GM18505 (cell line): ENCODE results near the gene TFCP2L1.

ENCODE experiments used
- ATAC-seq: cut with Tn5 transposase; IDR thresholded peaks from one replicate; pipeline ENCODE4 v1.9.1; 2021; ENCODE audit not compliant: unreplicated experiment
- POLR2A ChIP-seq: IDR thresholded peaks from 4 replicates; pipeline ENCODE4 v1.6.1; 2011; ENCODE audit warnings: borderline replicate concordance; ENCODE audit not compliant: insufficient read depth, insufficient read length; ENCODE audit errors: extremely low read depth

The TFCP2L1 gene

DNA sequence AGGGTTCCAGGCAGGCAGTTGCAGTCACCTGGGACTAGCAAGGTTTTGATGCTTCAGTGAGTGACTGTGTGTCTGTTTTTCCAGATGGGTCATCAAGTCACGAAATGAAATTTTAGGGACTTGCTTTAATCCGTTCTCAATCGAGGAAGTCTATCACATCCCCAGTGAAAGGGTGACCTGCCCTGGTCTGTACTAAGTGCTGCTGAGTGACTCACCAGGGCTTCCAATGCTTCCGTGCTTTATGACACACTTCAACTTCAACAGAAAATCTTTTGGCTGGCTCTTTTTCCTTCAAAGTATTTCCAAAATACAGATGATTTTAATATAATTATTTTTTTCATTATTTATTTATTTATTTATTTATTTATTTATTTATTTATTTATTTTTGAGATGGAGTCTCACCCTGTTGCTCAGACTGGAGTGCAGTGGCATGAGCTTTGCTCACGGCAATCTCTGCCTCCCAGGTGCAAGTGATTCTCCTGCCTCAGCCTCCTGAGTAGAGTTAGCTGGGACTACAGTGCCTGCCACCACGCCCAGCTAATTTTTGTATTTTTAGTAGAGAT is 18.4 kb downstream of the TFCP2L1 start:
- ATAC-seq, result no peak
- TF ChIP-seq POLR2A, result no peak

- ATAC-seq, result no peak
- no peak for TF ChIP-seq POLR2A
Observed at GRCh38 chr2:121263996-121264715, 20.8 kb downstream of the TFCP2L1 start.

DNA sequence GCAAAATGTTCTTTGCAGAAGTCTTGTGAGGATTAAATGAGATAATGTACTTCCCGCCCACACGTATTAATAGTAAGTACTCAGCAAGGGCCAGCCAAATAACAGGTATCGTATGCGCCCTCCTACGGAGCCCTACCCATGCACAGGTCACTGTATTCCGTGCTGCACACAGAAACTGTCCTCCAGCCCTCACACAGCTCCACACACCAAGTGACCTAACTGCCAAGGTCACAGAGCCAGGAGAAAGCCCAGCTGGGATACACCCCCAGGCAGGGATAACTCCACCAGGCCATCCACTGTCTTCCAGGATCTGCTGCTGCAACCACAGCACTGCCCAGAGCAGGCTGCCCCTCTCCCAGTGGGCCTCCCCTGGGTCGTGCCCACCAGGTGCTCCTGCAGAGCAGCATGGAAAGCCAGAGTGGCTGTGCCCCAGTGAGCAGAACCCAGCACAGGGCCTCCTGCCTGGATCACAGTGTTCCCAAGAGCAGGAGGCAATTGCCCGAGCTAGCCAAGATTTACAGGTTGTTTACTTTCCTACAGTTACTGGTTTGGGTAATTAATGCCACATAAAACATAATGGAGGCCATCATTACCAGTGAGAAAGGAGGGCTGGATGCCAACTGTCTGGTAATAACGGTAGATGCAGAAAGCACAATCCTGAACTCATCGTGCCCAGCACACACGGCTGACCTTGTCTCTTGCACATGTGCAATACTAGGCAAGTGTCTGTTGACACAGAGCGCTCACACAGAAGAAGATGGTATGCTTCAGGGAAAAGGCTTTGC is 24.4 kb downstream of the TFCP2L1 start:
- no peak for ATAC-seq
- no peak for TF ChIP-seq POLR2A

DNA sequence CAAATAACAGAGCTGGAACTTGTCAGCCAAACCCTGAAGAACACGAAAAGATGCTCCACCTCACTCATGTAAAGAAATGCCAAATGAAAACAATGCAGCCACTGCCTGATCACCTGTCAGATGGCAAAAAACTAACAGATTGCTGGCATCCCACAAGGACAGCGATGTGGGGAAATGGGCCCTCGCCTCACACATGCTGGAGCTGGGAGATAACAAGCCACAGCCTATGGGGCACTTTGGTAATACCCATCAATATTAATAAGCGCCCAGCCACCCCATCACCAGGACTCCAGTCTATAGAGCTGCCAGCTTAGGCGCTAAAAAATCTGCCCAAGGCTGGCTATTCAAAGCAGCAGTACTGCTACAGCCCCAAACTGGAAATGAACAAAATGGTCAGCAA is 27.0 kb downstream of the TFCP2L1 start:
- no peak for ATAC-seq
- TF ChIP-seq POLR2A, result no peak

DNA sequence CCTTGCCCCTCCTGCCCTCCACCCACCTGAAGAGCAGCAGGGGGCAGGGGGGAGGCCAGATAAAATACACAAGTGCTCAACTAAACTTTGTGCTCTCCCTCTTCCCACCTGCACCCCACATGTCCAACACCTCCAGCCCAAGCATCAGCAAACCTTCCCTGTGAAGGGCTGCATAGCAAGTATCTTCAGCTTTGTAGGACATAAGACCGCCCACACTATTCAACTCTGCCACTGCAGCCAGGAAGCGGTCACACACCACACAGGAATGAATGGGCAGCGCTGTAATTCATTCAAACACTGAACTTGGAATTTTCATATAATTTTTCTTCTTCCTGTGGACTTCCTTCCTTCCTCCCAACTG is 27.5 kb downstream of the TFCP2L1 start:
- no peak for TF ChIP-seq POLR2A
- no peak for ATAC-seq

DNA sequence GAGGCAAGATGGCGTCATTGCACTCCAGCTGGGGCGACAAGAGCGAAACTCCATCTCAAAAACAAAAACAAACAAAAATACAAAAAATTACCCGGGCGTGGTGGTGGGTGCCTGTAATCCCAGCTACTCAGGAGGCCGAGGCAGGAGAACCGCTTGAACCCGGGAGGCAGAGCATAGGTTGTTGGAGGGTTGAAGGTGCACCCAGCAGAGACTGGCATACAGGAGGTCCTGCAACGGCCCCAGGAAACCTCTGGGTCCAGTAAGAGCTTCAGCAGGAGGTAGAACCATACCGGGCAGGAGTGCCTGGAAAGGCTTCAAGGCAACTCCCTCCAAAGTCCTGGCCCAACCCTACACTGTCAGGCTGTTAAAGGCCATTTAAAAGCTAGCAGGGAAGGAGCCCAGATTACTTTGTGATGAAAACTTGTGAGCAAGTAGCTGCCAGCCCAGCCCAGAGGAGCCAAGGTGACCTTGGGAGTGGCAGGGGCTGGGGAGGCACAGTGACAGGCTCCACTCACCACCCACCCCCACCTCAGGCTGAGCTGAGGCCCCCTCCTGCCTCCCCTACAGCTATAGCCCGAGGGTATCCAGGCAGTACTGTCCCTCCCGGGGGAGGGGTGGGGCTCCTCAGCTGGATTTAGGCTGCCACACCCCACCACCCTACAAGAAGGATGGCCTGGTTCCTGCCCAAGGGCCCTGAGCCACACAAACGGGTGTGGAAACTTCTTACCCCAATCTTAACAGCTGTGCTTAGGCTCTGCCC is 28.1 kb downstream of the TFCP2L1 start:
- no peak for ATAC-seq
- no peak for TF ChIP-seq POLR2A

- TF ChIP-seq POLR2A, result no peak
- ATAC-seq, result no peak
Observed at GRCh38 chr2:121255358-121255757, 29.6 kb downstream of the TFCP2L1 start.

GRCh38 chr2:121254748-121255147 is 30.3 kb downstream of the TFCP2L1 start:
- TF ChIP-seq POLR2A, result no peak
- no peak for ATAC-seq

GRCh38 chr2:121253674-121254240 is 31.2 kb downstream of the TFCP2L1 start:
- ATAC-seq, result no peak
- no peak for TF ChIP-seq POLR2A

DNA sequence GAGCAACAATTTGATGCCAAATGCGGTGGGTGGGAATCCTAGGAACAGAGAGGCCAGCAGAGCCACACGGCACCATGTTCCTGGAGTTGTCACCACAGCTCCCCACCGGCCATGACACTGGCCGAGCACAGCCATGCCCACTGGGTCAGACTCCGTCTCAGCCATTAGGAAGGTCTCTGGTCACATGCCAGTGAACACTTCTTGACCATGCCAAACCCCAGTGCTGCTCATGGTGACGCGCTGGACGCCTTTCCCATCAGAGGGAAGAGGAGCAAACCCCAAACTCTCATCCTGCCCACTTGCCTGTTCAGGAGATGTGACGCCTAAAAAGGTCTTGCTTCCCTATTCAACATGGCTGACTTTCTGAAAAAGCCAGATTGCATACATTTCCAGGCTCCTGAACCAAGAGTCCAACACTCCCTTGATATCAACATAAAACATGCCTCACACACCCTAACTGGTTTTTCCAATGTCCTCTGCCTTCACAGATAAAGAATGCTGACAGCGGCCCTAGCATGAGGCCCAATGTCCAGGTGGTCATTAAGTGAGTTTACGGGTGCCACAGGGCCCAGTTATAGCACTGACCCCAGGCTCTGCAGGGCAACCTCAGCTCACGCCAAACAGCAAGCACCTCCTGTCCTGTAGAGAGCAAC is 31.9 kb downstream of the TFCP2L1 start:
- ATAC-seq, result no peak
- no peak for TF ChIP-seq POLR2A

GRCh38 chr2:121251497-121251896 is 33.5 kb downstream of the TFCP2L1 start:
- no peak for TF ChIP-seq POLR2A
- no peak for ATAC-seq

- no peak for ATAC-seq
- TF ChIP-seq POLR2A, result no peak
Observed at GRCh38 chr2:121248766-121249343, 36.1 kb downstream of the TFCP2L1 start.
